Vagina (tissue), 2 donors: ENCODE results near the gene RAB6D.

ENCODE experiments used
- CTCF ChIP-seq, 3 experiments: fragments of 450-650 bp in 2 of 3; fragments of 200-600 bp in 1 of 3; sonication (generic) in 1 of 3; IDR thresholded peaks; one replicate each; pipeline ENCODE4 v1.5.1; 2017 to 2019; ENCODE audit warnings: antibody characterized with exemption in 3 of 3, mild to moderate bottlenecking in 2 of 3, moderate library complexity in 2 of 3
- POLR2AphosphoS5 ChIP-seq, 2 donors: sonication (generic); formaldehyde crosslinking; IDR thresholded peaks; one replicate each; pipeline ENCODE4 v1.9.0; 2017; ENCODE audit warnings: antibody characterized with exemption in 2 of 2, mild to moderate bottlenecking in 2 of 2, low read depth in 1 of 2; ENCODE audit not compliant: insufficient read depth in 1 of 2

GRCh38 chr2:131389657-131390056 lies 25.7 kb upstream of the RAB6D start:
- TF ChIP-seq CTCF (IDR thresholded peaks at IDR 0.05) = no peak
- no peak for TF ChIP-seq POLR2AphosphoS5 (IDR thresholded peaks at IDR 0.05; ENCODE audit: insufficient read depth in 1 of 2, low read depth in 1 of 2)
